Femur (tissue), 1 donor: Measurements from ENCODE around the gene TMEM186.
"Not testable (repeated sequence)": the region's sequence is repeated elsewhere in the genome, so short reads cannot be mapped to it uniquely, and the experiment has no call there.

Source experiments
- DNase-seq: peaks from one replicate; pipeline ENCODE4 v3.0.0-alpha.2; 2017

The TMEM186 gene

DNA sequence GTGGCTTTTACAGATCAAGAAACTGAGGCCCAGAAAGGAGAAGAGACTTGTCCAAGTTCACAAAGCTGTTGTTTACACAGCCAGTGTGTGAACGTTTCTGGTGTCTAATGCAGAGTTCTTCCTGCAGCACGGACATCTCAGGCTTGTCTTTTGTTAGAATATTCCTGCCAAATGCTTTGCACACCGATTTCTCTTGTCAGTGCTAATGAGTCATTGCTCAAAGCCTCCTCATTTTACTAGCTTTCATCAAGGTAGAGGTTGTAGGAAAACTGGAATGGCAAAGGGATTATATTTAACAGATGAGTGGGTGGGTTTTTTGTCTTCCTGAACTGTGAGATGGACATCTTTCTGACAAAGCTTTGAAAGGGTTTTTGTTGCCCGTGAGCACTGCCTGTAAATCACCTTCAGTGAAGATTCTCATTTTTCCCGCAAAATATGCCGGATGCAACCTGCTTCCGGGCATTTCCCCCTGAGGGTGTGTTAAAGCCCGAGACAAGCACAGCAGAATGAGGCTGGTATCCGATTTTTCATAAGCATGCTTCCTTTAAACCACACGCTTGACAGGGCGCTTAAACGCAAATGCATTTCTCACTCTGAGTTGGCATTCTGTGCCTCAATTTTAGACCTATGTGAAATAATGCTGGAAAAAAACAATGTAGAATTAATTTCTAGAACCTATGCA is 14.9 kb upstream of the TMEM186 start:
- DNase-seq: no peak

DNA sequence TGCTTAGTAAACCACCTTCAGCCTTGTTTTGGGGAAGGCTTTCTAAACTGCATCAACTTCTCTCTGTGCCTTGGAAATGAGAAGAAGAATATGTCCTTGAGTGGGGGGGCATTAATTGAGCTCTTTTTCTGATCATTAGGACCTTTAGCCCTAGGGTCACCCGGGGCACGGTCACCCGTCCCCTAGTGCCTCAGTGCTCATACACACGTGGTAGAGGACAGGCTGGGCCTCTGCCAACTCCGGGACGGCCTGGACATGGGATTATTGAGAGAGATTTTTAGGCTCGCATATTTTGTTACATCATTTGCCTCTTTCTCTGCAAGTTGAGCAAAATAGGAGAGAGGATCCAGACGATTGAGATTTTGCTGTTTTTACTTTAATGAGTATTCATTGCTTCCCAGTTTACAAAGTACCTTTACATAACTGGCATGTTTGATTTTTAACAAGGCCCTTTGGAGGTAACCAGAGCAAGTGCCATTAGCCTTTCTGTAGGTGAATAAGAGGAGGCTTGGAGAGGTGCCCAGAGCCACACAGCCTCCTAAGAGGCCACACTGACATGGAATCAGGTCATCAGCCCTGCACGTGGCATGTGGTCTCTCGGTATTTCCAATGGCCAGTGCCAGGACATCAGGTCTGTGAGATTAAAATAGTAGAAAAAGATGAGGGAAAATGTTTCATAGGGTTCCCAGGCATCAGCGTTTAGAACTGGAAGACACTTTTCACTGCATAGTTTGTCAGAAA is 11.3 kb upstream of the TMEM186 start:
- no peak for DNase-seq

DNA sequence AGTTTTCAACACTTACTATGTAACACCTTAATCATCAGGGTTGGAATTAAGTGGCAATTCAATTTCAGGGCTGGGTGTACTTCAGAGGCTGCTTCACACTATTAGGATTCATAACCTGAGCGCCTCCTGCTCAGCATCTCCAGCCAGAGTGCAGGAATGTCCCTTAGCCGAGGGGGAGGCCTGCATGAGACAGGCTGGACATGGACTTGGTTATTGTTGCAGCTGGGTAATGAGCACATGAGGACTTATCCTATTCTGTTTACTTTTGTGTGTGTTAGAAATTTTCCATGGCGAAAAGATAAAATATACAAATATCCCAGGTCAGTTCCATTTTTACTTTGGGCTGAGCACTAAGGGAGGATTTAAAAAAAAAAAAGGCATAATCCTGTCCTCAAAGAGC is 10.6 kb upstream of the TMEM186 start:
- no peak for DNase-seq

DNA sequence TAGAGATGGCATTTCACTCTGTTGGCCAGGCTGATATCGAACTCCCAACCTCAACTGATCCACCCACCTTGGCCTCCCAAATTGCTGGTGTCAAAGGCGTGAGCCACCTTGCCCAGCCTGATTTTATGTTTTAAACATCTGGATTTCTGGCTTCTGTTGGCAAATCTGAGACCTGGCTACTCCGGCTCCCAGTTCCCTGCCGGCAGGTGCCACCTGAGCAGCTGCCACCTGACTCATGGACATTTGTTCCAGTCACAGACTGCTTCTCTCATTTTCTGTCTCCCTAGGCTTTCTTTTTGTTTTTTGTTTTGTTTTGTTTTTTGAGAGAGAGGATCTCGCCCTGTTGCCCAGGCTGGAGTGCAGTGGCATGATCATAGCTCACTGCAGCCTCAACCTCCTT is 9.8 kb upstream of the TMEM186 start:
- no peak for DNase-seq

DNA sequence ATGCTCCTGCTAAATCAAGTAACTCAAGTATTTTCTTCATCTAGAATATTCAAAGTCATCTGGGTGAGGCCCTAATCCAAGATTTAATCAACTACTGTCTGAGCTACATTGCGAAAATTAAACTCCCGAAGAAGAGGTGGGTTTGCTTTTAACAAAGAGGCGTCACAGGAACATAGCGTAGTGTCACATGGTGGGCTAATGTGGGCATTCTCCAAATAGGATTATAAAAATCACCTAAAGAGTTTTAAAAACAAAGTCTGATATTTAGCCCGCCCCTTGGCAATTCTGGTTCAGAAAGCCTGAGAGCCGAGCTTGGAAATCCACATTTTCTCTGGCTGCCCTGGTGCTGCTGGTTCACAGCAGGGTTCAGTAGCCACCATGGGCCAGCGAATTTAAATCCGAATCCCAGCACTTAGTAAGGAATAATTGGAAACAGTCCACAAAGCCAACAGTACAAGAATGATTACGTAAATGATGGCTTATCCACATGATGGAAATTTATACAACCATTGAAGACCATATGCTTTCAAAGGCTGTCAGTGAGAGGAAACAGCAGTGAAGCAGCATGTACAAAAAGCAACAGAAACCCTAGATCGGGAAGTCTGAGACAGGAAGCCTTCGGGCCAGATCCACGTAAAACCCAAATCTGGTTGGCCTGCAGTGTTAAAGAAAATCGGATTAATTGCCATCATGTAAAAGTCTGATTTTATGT is 9.0 kb upstream of the TMEM186 start:
- DNase-seq: no peak

DNA sequence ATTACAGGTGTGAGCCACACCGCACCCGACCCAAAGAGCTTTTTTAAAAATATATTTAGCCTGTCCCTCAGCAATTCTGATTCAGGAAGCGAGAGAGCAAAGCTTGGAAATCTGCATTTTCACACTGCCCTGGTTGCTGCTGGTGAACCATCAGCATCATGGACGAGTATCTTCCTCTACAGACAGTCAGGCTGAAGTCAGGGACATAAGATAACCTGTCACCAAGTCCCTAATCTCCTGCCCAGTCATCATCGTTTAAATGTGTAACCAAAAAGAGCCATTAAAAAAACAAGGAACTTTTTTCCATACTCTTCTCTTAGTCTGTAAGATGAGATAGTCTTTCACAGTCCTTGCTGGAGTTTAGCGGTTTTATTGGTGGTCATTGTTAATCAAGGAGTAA is 6.9 kb upstream of the TMEM186 start:
- no peak for DNase-seq

DNA sequence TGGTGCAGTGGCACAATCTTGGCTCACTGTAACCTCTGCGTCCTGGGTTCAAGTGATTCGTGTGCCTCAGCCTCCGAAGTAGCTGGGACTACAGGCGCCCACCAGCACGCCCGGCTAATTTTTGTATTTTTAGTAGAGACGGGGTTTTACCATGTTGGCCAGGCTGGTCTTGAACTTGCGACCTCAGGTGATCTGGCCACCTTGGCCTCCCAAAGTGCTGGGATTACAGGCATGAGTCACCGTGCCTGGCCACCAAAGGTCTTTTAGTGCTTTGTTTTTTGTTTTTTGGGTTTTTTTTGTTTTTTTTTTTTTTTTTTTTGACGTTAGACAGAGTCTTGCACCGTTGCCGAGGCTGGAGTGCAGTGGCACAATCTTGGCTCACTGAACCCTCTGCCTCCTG is 6.3 kb upstream of the TMEM186 start:
- not testable (repeated sequence) for DNase-seq

DNA sequence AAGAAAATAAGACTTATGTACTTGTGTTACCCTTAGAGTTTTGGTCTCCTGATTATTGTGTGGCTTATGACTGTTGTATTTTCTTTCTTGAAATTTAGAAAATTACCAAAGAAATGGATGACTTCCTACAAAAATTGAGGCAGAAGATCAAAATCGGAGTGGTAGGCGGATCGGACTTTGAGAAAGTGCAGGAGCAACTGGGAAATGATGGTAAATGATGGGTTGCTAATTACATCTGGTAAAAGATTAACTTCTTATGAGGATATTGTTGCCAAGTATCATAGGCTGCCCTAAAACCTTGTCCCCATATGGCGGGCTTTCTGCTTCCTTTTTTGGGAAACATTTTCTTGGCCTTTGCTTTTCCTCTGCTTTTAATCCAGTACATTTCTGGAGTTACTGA is 4.3 kb upstream of the TMEM186 start:
- DNase-seq: no peak

DNA sequence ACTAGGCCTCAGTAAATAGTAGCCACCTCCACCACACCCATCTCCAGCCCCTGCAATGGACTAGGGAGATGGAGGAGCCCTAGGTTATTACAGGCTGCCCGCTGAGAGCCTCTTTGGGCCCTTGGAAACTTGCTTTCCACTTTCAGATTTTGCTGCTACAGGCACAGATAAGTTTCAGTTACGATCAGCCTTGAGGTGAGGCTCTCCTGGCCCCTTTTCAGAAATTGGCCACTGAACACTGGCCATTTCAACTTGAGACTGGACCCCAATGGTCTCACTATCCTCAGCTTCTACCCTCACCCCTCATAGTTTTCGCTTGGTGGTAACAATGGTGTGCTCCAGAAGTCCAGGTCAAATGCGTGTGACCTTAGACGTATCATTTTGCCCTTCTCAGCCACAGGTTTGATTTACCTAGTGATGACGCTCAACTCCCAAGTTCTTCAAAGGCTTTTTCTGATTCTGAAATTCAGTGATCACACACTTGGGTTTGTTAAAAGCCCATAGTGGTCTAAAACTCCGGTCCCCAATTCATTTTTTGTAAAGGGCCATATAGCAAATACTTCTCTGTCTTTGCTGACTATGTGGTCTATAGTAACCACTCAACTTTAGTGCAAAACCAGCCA is 1.2 kb upstream of the TMEM186 start:
- DNase-seq: no peak

DNA sequence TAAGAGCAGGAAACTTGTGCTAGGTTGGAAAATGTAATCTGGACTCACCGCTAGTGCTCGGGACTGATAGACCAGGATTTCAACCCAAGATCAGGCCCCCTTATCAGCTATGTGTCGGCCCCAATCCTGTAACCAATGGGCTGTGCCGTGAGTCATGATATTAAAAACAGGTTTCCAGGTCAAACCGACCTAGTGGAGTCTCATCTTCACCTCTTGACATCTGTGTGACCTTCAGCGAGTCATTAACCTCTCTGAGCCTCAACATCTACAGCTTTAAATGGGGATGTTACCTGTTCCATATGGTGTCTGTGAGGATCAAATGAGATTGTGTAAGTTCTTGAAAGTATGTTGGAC is 712 bp upstream of the TMEM186 start:
- no peak for DNase-seq

DNA sequence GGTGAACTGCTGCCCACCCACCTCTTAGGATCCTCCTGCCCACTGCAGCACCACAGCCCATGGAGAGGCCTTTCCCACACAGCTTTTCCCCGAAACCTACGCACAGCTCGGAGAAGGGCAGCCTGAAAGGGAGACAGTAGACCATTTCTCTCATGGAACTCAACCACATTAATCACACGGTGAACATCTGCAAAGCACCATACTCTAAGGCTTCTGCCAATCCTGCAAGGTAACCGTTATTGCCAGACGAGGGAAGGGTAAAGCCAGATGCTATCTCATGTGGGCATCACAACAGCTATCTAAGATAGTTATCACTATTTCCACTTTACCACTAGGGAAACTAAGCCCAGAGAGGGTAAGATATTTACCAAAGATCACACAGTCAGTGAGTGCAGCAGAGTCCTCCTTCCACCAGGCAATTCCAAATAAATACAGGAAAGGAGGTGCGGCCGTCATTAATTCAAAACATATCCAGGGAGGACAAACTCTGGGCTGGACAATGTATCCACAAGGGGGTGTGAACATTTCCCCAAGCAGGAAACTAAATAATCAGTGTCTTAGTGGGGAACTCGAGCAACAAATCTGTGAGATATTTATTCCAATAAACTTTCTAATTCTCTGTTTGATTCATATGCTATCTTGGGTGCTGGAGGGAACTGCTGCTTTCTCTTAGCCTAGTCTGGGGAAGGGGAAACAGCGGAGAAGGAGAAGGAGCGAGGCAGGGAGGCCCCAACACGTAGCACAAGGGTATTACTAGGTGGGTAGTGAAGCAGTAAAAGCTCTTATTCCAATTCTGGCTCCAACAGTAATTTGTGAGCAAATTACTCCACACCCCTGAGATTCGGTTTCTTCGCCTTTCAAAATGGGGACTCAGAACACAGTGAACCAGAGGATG is 723 bp downstream of the TMEM186 start:
- DNase-seq: no peak

DNA sequence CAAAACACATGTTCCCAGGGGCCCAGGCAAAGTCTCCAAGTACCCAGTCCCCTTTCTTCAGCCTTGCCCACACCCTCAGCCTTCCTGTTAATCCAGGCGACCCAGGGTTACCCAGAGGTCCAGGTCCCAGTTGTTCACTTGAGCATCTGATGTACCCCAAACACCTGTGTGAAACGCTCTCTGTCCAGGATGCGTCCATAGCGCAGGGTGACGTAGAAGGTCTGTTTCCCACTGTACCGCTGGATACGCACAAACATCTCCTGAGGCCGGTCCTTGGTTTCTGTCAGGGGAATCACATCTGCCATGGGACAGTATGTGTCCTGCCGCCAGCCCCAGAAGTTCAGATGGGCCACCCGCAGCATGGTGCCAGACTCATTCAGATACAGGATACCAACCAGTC is 1.6 kb downstream of the TMEM186 start:
- DNase-seq: no peak

DNA sequence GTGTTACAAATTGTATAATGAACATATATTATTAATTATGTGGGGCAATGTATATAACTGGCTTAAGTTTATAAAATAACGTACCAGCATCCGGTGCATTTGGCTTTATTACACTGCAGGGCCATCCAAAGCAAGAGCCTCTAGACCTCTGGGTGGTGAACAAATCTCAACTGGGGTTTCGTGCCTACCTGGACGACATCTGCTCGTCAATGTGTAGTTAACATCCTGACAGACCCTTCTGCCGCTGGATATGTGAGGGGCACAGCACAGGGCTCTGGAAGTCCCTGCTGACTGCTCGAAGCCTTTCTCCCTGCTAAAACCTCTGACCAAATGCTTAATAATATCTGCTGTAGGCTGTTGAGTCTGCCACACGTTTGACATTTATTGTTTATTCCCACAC is 2.3 kb downstream of the TMEM186 start:
- DNase-seq: no peak

DNA sequence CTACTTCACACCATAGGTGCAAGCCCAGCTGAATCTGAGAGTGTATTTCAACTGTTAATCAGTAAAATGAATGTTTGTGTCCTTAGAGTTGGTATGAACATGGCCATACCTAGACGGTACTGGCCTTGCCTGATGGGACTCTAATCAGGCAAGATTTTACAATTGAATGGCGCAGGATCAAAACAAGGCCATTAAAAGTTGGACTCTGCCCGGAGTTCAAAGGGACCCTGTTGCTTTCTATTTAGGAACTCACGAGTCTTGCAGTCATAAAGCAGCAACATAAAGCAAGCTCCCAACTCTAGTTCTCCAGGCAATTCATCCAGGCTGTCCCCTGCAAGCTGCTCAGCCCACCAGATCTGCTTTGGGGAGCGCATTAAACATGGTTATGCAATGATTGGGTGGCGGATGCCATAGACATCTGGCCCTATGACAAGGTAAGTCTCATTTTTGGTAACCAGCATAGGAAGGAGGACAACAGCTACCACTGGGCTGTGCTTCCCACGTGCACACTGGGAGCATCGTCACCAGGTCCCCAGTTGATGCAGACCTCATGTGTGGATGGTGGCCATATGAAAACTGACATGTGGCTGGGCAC is 8.8 kb downstream of the TMEM186 start:
- no peak for DNase-seq

DNA sequence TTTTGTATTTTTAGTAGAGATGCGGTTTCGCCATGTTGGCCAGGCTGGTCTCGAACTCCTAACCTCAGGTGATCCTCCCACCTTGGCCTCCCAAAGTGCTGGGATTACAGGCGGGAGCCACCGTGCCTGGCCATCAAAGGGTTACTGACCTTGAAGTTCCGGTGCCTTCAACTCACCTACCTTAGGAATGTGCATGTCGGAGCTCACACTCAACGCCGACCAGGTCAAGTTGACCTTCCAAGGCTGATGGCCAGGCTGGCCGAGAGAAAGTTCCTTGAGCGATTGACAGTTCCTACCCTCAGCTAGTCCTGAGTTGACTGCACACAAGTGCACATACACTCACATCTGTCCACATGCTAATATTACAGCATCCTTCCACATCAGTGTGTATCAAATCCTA is 11.1 kb downstream of the TMEM186 start:
- DNase-seq: not testable (repeated sequence)

DNA sequence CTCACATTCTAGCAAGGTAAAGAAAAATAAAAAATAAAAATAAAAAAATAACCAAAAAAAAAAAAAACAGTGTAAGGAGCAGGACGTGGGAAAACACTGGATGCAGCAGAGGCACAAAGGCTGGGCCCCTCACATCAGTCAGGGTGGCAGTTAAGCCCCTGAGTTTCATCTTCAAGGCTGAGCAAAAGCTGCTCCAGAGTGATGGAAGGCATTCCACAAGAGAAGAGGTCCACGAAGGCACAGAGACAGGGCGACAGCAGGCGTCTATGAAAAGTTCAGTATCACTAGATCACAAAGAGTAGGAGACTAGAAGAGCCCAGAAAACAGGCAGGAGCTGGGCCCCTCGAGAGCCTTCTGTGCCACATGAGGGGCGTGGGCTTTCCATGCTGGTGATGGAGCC is 12.0 kb downstream of the TMEM186 start:
- no peak for DNase-seq

DNA sequence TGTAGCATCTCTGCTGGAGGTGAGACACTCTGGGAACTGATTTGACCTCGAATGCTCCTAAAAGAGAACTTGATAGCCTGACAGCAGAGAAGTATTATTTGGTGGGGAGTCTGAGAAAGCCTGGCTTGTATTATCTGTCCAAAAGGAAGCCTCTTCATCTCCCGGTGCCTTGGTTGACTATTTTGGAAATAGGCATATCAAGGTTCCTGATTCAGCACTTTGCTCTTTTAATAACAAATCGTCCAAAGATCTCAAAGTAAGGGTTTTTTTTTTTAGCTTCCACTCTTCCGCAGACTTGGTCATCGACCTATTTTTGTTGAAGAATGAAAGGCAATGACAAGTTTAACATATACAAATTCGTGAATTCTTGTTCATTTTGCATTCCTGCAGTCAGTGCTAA is 14.8 kb downstream of the TMEM186 start:
- no peak for DNase-seq

DNA sequence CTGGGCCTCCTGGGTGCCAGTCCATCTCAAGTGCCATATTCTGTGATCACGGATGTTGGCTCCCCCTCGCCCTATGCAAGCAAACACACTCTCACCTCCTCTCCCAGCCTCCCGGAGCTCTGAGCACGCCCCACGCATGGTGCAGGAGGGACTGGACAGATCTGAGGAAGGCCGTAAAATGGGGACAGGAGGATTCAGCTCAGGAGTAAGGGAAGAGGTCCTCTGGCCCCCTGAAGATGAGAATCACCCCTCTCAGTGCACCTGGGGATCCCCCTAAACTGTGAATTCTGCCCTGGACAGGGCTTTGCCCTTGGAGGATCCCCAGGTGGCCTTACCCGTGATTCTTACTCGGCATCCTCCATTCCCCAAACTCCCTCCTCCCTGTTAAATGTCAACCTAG is 15.6 kb downstream of the TMEM186 start:
- DNase-seq: no peak

DNA sequence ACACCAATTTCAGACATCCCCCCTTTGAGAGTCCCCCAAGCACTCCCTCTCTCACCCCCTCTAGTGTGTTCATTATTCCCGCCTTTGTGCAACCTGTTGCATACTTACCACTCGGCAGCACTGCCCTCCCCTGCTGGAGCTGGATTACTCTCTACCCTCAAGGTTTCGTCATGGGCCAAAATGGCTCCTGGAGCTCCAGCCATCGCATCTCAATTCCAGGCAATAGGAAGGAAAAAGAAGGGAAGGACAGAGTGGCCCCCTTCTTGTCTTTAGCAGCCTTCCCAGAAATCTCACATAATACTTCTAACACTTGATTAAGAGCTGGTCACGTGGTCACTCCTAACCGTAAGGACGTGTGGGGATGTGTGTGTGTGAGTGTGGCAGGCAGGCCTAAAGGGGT is 20.2 kb downstream of the TMEM186 start:
- no peak for DNase-seq

DNA sequence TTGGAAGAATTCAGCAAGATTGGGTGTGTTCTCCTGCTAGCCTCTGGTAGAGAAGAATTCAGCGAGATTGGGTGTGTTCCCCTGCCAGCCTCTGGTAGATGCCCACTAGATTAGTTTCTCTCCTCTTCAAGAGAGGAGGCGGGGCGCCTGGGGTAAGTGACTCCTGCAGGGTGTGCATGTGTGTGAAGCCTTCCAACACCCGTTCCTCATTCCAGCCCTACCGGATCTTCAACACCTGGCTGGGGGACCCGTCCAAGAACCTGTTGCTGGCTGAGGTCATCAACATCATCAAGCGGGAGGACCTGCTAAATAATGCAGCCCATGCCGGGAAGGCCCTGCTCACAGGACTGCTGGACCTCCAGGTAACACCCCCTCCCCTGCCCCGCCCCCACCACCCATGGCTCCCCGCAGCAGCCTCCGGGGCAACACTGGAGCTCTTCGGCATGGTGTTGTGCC is 21.3 kb downstream of the TMEM186 start:
- DNase-seq: no peak

DNA sequence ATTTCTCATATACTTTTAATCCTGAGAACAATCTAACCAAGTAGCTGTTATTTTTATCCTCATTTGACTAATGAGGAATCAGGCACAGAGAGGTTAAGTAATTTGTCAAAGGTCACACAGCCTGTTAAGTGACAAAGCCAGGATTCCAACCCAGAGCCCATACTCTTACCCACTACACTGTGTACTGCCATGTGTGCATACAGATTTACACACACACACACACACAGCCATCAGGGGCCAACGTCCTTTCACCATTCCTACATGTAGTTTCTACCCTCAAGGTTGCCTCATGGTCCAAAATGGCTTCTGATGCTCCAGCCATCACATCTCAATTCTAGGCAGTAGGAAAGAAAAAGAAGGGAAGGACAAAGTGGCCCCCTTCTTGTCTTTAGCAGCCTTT is 22.1 kb downstream of the TMEM186 start:
- DNase-seq: no peak

DNA sequence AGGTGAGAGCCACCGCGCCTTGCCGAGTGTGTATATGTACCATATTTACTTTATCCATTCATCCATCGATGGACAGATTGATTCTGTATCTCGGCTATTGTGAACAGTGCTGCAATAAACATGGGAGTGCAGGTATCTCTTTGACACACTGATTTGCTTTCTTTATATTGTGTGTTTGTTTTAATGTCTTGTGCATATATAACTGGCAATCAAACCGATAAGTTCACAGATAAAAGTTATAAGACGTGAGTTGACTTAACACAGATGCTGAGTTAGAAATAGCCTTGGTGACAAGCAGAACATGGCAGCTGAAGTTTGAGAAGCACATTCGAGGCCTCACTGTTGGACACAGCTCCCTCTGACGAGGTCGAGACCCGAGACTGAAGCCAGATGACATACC is 23.2 kb downstream of the TMEM186 start:
- no peak for DNase-seq
